ENCODE data around the gene TAS2R46.
"Not testable (repeated sequence)": the region's sequence is repeated elsewhere in the genome, so short reads cannot be mapped to it uniquely, and the experiment has no call there.

Gene TAS2R46

GRCh38 chr12:11062194-11062593, at the start of gene TAS2R46:
Gene TAS2R46, minus strand, starts transcription at chr12:11062294. Its CDS starts 0 bp downstream, at chr12:11062294.
- not testable (repeated sequence) for DNase-seq

- not testable (repeated sequence) for DNase-seq
Observed at GRCh38 chr12:11111213-11111612, 49.1 kb upstream of the TAS2R46 start.

GRCh38 chr12:11108862-11109261, 46.8 kb upstream of the TAS2R46 start:
- no peak for DNase-seq

GRCh38 chr12:11107719-11108118, 45.6 kb upstream of the TAS2R46 start:
- no peak for DNase-seq

- DNase-seq, result no peak
Observed at GRCh38 chr12:11106288-11106687, 44.2 kb upstream of the TAS2R46 start.

- no peak for DNase-seq
Observed at GRCh38 chr12:11105546-11105945, 43.5 kb upstream of the TAS2R46 start.

- DNase-seq, result not testable (repeated sequence)
Observed at GRCh38 chr12:11094910-11095309, 32.8 kb upstream of the TAS2R46 start.

- DNase-seq, result no peak
Observed at GRCh38 chr12:11092128-11092527, 30.0 kb upstream of the TAS2R46 start, which contains the start of gene TAS2R43. Gene TAS2R43, minus strand, starts transcription at chr12:11092313. Its CDS starts 84 bp downstream, at chr12:11092229.

- no peak for DNase-seq
Observed at GRCh38 chr12:11089246-11089645, 27.2 kb upstream of the TAS2R46 start.

- DNase-seq, result no peak
Observed at GRCh38 chr12:11085419-11085818, 23.3 kb upstream of the TAS2R46 start.

GRCh38 chr12:11081987-11082386, 19.9 kb upstream of the TAS2R46 start:
- DNase-seq, result no peak

- no peak for DNase-seq
Observed at GRCh38 chr12:11078246-11078645, 16.2 kb upstream of the TAS2R46 start.

GRCh38 chr12:11075642-11076041, 13.5 kb upstream of the TAS2R46 start:
- no peak for DNase-seq

- no peak for DNase-seq
Observed at GRCh38 chr12:11071414-11071813, 9.3 kb upstream of the TAS2R46 start.

- no peak for DNase-seq
Observed at GRCh38 chr12:11070999-11071398, 8.9 kb upstream of the TAS2R46 start.

GRCh38 chr12:11069854-11070365, 7.8 kb upstream of the TAS2R46 start:
- no peak for DNase-seq

GRCh38 chr12:11067514-11067913, 5.4 kb upstream of the TAS2R46 start:
- DNase-seq, result no peak

- DNase-seq, result no peak
Observed at GRCh38 chr12:11059784-11060183, 2.3 kb downstream of the TAS2R46 start.

- no peak for DNase-seq
Observed at GRCh38 chr12:11059041-11059440, 3.1 kb downstream of the TAS2R46 start.

- DNase-seq, result no peak
Observed at GRCh38 chr12:11055306-11055705, 6.8 kb downstream of the TAS2R46 start.

- DNase-seq, result not testable (repeated sequence)
Observed at GRCh38 chr12:11049806-11050531, 12.1 kb downstream of the TAS2R46 start.

GRCh38 chr12:11041366-11041765, 20.7 kb downstream of the TAS2R46 start:
- DNase-seq, result not testable (repeated sequence)

GRCh38 chr12:11040162-11040561, 21.9 kb downstream of the TAS2R46 start:
- no peak for DNase-seq

- DNase-seq, result no peak
Observed at GRCh38 chr12:11039171-11039570, 22.9 kb downstream of the TAS2R46 start.

GRCh38 chr12:11033959-11034358, 28.1 kb downstream of the TAS2R46 start:
- DNase-seq, result not testable (repeated sequence)

Measured in NCI-H1930 (cell line).